NT2/D1 (cell line): ENCODE measurements around the gene DEXI.
"Not testable (repeated sequence)": the region's sequence is repeated elsewhere in the genome, so short reads cannot be mapped to it uniquely, and the experiment has no call there.

ENCODE experiments used
- SUZ12 ChIP-seq: IDR thresholded peaks from 2 replicates; pipeline ENCODE4 v1.6.1; 2011; ENCODE audit not compliant: insufficient read length, insufficient read depth; ENCODE audit errors: extremely low read depth
- YY1 ChIP-seq: IDR thresholded peaks from 2 replicates; pipeline ENCODE4 v1.6.1; 2011; ENCODE audit not compliant: insufficient read length, insufficient read depth
- ZNF274 ChIP-seq: IDR thresholded peaks from 2 replicates; pipeline ENCODE4 v1.6.1; 2011; ENCODE audit warnings: mild to moderate bottlenecking, low read depth, low read length

GRCh38 chr16:10941935-10942351 is 325 bp downstream of the DEXI start:
- TF ChIP-seq YY1, ZNF274, SUZ12: not testable (repeated sequence)
